GM21723 (cell line): ENCODE data around the gene CHRNA4.
"Not testable (repeated sequence)": the region's sequence is repeated elsewhere in the genome, so short reads cannot be mapped to it uniquely, and the experiment has no call there.

Experiments
- ATAC-seq: cut with Tn5 transposase; IDR thresholded peaks from one replicate; pipeline ENCODE4 v1.9.1; 2021; ENCODE audit warnings: mild to moderate bottlenecking, moderate library complexity; ENCODE audit not compliant: unreplicated experiment

The CHRNA4 gene

GRCh38 chr20:63398744-63399514 lies 37.8 kb upstream of the CHRNA4 start:
- no peak for ATAC-seq

- no peak for ATAC-seq
Observed at GRCh38 chr20:63397946-63398450, 36.8 kb upstream of the CHRNA4 start.

GRCh38 chr20:63397155-63397843 lies 36.1 kb upstream of the CHRNA4 start:
- no peak for ATAC-seq

GRCh38 chr20:63396300-63396699 lies 35.2 kb upstream of the CHRNA4 start:
- no peak for ATAC-seq

- no peak for ATAC-seq
Observed at GRCh38 chr20:63395723-63396122, 34.6 kb upstream of the CHRNA4 start.

- ATAC-seq, result no peak
Observed at GRCh38 chr20:63394920-63395455, 33.8 kb upstream of the CHRNA4 start.

- no peak for ATAC-seq
Observed at GRCh38 chr20:63394069-63394919, 33.1 kb upstream of the CHRNA4 start.

- ATAC-seq, result no peak
Observed at GRCh38 chr20:63393566-63393965, 32.4 kb upstream of the CHRNA4 start.

- no peak for ATAC-seq
Observed at GRCh38 chr20:63392465-63393365, 31.6 kb upstream of the CHRNA4 start.

- ATAC-seq, result no peak
Observed at GRCh38 chr20:63387917-63388316, 26.8 kb upstream of the CHRNA4 start.

GRCh38 chr20:63387393-63387792 lies 26.2 kb upstream of the CHRNA4 start:
- no peak for ATAC-seq

- no peak for ATAC-seq
Observed at GRCh38 chr20:63386491-63386890, 25.3 kb upstream of the CHRNA4 start.

- ATAC-seq, result no peak
Observed at GRCh38 chr20:63385819-63386218, 24.7 kb upstream of the CHRNA4 start.

- no peak for ATAC-seq
Observed at GRCh38 chr20:63384336-63384735, 23.2 kb upstream of the CHRNA4 start.

- ATAC-seq, result no peak
Observed at GRCh38 chr20:63383556-63383955, 22.4 kb upstream of the CHRNA4 start.

- no peak for ATAC-seq
Observed at GRCh38 chr20:63382551-63383300, 21.6 kb upstream of the CHRNA4 start.

- ATAC-seq, result no peak
Observed at GRCh38 chr20:63381781-63382431, 20.8 kb upstream of the CHRNA4 start.

GRCh38 chr20:63380346-63380870 lies 19.3 kb upstream of the CHRNA4 start:
- no peak for ATAC-seq

- ATAC-seq, result not testable (repeated sequence)
Observed at GRCh38 chr20:63379872-63380271, 18.7 kb upstream of the CHRNA4 start.
